GOT3 (cell line): ENCODE measurements around the gene PAPPA.
A peak's percentile ranks its signal among the peaks of the same experiment; 100 is the strongest.

Experiments
- DNase-seq: peaks from one replicate; lab custom pipeline; 2025; ENCODE audit warnings: mixed read lengths; lab: John Stamatoyannopoulos, UW

Gene PAPPA

DNA sequence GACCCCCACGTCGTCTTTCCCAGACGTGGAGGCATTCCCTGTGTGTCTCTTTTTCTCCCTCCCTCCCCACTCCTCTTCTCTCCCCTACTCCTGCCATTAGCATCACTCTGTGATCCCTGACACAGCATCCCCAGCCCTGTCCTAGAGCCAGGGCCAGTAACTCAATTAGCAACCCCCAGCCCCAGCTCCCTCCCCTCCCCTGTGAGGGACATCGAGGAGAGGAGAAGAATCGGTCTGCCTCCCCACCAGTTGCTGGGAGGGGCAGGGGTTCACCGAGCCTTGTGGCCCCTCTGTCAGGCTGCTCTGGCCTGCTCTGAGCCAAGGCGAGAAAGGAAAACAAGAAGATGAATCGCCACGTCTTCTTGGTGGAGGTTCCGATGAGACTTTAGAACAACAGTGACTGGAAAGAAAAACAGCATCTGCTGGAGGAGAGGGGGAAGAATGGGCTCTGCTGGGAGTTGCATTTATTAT lies 123.1 kb downstream of the PAPPA start:
- no peak for DNase-seq

DNA sequence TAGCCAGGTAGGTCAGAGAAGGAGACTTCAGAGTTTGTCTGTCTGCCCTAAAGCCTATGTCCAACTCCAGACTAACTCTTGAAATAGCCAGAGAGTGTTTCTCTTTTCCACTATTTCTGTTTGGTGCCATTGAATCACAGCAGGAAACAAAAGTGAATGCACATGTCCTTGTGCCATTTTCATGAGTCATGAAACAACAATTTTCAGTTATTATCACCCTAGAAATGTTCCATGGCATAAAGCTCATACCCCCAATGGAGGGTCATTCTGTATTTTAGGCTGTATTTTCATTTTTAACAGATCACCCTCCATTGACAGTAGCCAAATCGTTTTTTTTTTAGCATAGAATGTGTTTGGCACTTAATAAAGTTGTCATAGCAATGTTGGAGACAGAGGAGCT lies 124.7 kb downstream of the PAPPA start:
- DNase-seq, result no peak

DNA sequence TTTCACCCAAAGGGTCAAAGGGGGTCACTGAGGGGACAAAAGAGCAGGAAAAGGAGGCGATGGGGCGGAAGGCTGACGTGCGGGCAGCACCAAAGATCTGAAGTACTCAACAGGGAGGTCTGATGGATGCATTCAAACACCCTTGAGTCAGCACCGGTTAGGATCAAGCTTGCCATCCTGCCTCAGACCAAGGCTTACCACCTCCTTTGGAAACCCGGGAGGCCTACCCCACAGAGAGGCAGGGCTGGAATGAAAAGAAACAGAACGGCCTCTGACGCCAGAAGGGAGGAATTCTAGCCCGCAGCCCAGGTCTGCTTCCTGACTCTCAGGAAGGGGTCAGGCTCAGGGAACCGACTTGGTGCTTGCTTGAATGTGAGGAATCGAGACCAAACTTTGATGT lies 125.6 kb downstream of the PAPPA start:
- DNase-seq, result no peak

DNA sequence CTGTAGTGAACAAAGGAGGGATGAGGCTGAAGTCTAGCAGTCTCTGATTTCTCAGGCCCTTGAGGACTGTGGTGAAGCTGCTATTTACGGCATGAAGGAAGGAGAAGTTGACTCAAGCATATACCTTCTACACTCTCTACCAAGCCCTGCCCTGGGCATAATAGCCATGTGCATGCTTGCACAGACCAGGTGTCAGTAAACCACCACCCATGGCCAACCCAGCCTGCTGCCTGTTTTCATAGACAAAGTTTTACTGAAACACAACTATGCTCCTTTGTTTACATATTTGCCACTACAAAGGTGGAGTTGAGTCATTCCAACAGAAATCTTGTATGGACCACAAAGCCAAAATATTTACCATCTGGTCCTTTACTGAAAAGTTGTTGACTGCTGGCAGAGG lies 126.9 kb downstream of the PAPPA start:
- DNase-seq, result no peak

DNA sequence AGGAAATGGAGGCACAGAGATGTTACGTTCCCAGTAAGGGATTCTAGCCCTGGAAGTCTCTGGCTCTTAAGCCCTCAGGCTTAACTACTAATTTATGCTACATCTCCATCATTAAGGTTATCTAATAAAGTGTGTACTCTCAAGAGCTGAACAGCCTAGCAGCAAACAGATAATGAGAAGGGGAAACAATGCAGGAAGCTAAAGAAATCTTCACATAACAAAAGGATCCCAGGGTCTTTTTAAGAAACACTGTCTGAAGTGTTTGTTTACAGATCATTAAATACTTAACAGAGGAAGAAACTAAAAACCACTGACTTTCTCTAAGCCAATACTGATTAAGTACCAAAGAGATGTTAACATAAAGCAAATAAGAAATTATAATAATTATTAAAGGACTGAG lies 129.0 kb downstream of the PAPPA start:
- no peak for DNase-seq

DNA sequence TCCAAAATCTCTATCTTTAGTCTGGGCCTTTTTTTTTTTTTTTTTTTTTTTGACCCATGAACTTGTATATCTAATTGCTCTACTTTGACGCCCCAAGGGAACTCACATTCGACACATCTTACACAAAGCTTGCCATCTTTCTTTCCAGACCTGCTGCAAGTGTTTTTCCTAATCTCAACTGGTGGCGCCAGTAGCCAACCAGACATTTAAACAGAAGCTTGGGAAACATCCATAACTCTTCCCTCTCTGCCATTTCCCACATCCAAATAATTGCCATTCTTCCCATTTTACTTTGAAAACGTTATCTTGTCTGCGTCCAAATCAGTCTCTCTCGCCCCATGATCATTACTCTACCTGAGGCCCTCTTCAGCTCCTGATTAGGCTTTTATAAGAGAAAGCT lies 130.9 kb downstream of the PAPPA start:
- no peak for DNase-seq

DNA sequence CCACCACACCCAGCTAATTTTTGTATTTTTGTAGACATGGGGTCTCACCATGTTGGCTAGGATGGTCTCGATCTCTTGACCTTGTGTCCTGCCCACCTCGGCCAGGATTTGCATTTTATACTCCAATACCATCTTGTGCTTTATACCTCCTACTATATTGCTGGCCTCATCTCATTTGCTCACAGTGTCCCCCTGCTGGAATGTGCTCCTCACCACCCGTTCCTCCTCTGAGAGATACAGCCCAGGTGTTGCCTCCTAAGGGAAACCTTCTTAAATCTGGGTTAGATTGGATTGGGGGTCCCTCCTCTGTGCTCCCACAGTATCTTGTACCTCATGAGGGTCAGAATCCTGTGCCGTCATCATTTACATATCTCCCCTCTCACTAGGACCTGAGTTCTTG lies 131.7 kb downstream of the PAPPA start:
- no peak for DNase-seq

DNA sequence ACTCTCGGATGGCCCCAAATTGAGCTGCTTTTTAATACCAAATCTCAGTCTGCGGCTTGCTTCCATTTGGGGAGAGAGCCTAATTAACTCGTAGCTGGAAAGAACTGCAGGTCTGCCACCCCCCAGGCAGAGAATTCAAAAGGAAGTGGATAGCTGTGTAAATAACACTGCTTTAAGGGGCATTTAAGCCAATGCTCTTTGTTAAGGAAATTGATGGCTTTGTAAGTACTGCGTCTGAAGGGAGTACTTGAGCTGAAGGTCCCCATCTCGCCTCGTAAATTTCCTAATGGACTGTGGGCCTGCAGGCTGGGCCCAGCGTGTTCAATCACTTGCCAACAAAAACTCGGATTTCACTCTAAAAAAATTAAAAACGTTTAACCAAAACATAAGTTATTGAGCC lies 132.7 kb downstream of the PAPPA start:
- DNase-seq, result no peak

DNA sequence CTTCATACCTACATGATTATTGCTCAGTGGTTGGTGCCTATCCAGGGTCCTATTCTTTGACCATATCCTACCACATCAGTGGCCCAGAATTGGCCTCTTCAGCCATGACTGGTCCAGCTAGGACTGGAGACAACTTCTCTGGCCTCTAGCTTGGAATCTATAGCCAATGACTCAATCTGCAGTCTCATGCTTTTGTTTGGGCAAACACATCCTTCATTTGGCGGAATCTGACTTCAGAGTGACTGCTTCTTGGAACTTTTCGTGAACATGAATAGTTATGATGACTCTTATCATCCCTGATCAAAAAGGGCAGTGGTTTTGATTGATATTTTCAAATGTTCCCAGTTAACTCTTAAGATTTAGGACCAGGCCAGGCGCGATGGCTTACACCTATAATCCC lies 134.1 kb downstream of the PAPPA start:
- no peak for DNase-seq

DNA sequence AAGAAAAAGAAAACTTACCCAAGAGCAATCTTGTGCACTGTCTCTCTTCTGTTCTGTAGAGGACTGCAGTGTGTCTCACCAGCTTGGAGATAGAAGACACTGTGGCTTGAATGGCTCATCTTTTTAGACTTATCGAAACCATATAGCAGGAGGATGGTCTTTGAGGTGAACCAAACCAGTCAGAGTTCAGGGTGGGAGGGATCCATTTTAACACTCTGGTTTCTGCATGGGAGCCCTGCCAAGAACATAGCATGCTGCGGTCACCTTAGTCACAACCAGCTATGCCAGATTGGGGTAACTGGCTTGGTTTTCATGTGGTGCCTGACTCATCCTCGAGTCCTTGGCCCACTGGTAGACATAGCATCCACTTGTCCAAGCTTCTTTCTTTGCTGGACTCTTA lies 135.1 kb downstream of the PAPPA start:
- peak; percentile 4 for DNase-seq

DNA sequence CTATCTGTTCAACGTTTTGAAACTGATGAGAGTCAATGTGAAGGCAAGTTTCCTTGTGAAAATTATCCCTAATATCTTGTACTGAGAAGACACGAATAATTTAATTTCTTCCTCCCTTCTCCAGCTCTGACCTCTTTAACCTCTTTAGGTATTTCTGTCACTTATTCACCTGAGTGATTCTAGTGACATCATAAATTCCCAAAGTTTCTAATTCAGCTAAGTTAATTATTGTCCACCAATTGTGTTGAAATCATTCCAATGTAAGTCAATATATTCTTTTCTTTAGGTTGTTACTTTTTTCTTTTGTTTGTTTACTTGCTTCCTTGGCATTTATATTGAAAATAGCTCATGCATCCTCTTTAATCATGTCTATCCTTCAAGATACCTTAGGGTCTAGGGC lies 143.8 kb downstream of the PAPPA start:
- DNase-seq, result no peak

DNA sequence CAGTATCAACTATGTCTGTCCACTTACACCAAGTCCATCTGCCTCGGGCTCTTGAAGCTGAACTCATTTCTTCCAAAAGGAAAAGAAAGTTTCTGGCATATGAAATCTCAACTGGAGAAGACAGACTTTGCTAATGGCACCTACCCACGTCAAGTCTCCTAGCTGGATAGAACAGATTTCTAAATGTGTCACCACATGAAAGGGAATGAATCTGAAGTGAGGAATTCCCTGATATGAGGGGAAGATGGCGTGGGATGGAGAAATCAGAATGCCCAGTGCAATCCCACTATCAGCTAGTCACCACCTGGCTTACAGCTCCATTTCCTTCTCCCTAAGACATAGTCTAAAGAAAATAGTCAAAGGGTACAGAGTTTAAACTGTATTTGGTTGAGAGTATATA lies 144.7 kb downstream of the PAPPA start:
- no peak for DNase-seq

DNA sequence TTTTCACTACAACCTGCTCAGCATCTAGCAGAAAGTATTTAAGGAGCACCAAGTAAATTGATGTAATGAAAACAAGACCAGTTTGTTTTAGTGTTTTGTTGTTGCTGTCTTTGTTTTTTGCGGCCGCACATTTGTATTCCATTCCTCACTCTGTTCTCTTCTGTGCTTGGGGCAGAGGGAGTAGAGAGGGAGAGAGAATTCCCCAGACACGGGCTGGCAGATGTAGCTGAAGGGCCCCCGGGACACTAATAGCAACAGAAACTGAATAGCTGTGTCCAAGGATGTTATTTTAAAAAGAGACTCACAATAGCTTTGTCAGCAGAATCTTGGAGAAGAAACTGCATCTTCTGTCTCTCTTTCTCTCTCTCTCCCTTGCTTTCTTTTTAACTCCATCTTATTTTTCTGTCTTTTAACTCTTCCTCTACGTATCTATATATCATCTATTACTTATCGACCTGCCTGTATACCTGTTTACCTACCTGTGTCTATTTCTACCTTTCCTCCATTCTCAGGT lies 145.3 kb downstream of the PAPPA start:
- no peak for DNase-seq

DNA sequence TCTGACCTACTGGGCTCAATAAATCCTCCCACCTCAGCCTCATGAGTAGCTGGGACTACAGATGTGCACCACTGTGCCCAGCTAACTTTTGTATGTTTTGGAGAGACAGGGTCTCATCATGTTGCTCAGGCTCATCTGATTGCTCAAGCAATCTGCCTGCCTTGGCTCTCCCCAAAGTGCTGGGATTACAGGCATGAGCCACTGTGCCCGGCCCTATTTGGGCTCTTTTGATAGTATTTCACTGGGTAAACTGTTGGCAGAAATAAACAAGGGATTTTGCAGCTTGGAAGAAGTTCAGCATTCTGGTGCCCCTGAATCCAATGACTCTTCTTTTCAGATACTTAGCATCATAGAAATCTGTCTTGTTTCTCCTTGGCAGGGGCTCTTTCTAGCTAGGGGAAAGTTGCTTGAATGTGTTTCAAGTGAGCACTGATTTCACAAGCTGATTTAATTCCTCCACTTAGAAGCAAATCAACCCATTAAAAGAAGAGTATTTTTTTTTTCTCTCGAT lies 146.8 kb downstream of the PAPPA start:
- no peak for DNase-seq

DNA sequence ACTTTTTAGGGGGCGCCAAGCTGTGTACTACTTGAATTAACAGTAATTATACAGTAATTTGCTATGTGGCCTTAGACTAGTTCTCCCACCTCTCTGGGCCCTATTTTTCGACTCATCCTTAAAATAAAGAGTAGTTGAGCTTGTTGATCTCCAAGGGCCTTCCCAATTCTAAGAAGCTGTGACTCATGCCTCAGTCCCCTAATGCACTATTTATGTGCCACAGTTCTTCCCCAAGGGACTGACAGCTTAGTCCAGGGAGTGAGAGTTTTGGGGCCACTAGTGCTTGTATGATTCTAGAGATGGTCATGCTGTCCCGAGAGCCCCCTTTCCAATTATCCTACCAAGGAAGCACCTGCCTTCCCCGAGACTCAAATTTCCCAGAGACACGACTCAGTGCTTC lies 149.7 kb downstream of the PAPPA start:
- DNase-seq, result no peak

DNA sequence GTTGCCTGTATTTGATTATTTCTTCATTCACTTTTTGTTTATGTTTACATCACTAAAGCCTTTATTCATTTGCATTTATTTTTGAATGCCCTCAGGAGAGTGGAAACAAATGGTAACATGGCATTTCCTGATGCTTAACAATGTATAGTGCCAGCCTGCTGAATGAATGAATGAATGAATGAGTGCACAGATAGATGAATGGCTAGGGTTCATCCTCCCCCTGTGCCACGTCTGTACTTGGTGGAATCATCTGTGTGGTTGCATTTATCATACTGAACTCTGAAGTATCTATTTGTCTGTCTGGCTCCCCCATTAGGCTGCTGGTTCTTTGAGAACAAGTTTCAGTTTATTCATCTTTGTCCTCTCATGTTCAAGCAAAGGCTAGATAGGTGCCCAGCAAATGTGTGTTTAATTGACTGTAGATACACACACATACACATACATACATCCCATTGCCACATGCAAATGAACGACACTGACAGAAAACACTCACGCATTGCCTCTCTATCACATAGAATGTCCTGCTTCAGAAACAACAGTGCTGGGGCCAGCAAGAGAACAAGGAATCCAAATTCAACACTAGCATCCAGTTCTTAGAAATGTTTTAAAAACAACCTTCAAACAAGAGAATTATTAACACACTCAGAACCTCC lies 150.4 kb downstream of the PAPPA start:
- no peak for DNase-seq

DNA sequence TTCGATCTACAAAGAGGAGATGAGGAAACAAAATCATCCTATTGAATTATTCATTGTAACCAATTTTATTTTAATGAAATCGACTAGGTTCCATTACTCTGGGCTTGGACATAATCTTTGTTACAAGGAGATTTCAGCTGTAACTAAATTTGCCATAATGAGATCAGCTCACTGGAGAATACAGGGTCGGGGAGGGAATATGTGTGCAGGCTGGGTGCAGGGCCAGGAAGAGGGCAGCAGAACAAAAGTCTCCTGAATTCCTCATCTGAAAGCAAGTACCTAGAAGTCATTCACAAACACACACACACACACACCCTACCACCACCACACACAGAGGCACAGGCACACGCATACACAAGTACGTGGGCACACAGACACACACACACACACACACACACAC lies 151.2 kb downstream of the PAPPA start:
- DNase-seq, result no peak

DNA sequence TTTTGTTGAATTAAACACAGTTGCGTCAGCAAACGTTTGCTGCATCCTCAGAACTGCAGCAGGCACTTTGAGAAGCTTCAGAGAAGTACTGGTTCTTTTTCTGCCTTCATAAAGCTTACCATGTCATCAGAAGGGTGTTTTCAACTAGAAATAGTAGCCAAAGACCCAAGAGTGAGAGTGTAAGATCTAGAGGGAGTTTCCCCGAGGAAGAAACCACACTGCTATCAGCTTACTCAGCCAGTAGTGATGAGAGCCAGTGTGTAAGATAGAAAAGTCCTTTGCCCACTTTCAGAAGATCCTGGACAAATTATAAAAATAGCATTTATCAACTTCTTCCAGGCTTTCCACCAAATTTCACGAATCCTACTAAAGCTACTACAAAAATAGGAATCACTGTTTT lies 154.5 kb downstream of the PAPPA start:
- no peak for DNase-seq

DNA sequence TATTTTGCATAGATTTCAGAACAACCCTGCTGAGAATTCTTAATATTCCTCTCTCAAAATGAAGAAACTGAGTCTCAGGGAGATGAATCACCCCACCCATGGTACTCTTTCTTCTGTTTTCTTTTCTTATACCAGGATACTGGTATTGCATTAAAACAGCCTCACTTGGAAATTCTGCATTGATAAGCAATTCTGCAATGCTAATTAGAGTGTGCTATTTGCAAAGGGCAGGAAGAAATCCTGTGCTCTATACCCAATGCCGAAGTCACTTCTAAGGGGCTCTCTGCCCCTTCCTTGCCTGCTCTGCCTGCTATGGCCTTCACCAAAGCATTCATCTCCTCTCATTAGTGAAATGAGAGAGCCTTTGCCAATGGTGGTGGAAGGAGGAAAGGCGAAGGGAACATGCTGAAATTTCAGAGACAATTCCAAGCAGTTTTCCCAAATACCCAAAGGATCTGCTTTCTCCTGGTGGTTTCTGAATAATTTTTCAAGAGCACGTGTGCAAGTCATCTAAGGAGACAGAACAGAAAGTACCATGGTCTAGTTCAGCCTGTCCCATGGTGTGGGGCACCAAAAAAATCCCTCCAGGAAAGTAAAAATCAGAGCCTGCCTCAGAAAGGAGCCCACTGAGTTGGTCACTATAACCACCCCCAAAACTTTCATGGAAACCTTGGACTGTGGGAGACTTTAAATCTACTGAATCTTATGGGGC lies 156.5 kb downstream of the PAPPA start:
- no peak for DNase-seq

DNA sequence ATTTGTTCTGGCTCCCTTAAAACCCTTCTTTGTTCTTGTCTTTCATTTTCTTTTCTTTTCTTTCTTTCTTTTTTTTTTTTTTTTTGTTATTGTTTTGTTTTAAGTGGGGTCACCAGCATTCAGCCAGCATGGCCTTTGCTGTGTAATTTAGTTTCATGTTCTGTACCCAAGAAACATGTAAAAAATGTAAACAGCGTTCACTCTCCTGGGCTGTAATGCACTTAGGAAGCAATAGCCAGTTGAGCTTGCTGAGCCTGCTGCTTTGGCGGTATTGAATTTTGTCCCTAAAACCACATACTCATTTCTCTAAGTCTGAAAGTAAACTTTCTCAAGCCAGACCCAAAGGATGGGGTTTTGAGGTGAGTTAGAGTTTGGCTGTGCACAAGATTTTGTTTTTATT lies 158.6 kb downstream of the PAPPA start:
- no peak for DNase-seq

DNA sequence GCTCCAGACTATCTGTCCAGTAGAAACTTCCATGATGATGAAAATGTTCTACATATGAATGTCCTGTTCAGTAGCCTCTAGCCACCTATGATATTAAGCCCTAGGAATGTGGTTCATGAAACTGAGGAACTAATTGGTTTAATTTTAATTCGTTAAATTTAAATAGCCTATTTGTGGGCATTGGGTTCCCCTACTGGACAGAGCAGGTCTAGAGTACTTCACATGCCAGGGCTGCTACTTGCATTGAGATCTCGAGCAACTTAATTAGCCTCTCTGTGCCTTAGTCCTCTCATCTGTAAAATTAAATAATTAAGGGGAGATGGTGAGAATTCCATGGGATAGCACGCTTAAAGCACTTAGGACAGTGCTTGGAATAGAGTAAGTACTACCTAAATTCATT lies 160.0 kb downstream of the PAPPA start:
- no peak for DNase-seq

DNA sequence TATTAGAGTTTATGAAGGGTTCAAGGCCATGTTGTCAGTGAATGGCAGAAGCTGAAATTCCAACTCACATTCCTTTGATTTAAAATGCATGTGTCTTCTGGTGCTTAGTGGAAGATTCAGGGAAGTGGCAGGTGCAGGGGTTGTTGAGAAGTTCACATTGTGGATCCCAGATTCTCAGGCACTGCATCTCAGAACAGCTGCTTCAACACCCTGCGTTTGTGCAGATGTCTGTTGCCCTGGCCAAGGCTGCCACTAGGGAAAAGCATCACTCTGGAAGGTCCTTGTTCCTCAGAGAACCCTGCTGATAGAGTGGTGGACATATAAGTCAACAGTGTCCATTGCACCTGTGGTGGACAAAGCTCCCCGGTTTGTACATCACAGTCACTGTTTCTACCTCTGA lies 162.7 kb downstream of the PAPPA start:
- no peak for DNase-seq

DNA sequence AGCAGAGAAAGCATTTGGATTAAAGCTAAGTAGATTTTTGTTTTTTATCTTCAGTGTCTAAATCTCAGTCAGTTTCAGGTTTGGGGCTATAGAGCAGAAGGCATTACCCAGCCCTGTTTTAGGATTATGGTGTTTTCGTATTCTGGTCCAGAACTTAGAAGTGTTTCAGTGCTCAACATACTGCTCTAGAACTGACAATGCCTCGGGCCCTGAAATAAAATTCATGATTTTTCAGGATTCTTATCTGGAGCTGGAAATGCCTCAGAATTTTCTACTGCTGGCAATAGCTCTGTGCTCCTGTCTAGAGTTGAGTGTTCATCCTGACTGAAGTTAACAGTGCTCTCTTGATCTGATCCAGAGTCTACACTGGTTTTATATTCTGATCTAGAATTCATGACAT lies 163.9 kb downstream of the PAPPA start:
- DNase-seq, result no peak
